Neuronal stem cell (in vitro differentiated cells): ENCODE data around the gene CDK4.

Experiments
- DNase-seq: peaks from one replicate; pipeline ENCODE4 v3.0.0-alpha.2; 2013; ENCODE audit warnings: low spot score
- H2AFZ ChIP-seq: one replicate; pipeline ENCODE4 v1.6.1; 2013; ENCODE audit warnings: mild to moderate bottlenecking, low read length, inconsistent platforms
- H2AK5ac ChIP-seq: 2 replicates; pipeline ENCODE4 v1.6.1; 2013; ENCODE audit warnings: low read depth, mild to moderate bottlenecking, inconsistent platforms, low read length, moderate library complexity, mixed read lengths
- H2BK120ac ChIP-seq: 2 replicates; pipeline ENCODE4 v1.6.1; 2013; ENCODE audit warnings: low read depth, mild to moderate bottlenecking, inconsistent platforms, low read length, moderate library complexity, mixed read lengths
- H2BK12ac ChIP-seq: one replicate; pipeline ENCODE4 v1.6.1; 2013; ENCODE audit warnings: low read length, inconsistent platforms
- H2BK15ac ChIP-seq: 2 replicates; pipeline ENCODE4 v1.6.1; 2013; ENCODE audit warnings: mild to moderate bottlenecking, low read length, inconsistent platforms, mixed read lengths
- H2BK5ac ChIP-seq: one replicate; pipeline ENCODE4 v1.6.1; 2013; ENCODE audit warnings: inconsistent platforms, mild to moderate bottlenecking, low read length, moderate library complexity
- H3K14ac ChIP-seq: one replicate; pipeline ENCODE4 v1.6.1; 2013; ENCODE audit warnings: low read length, inconsistent platforms
- H3K18ac ChIP-seq: 2 replicates; pipeline ENCODE4 v1.6.1; 2013; ENCODE audit warnings: low read length, inconsistent platforms
- H3K23ac ChIP-seq: 2 replicates; pipeline ENCODE4 v1.6.1; 2013; ENCODE audit warnings: low read depth, mild to moderate bottlenecking, mixed read lengths, low read length, inconsistent platforms; ENCODE audit not compliant: poor library complexity
- H3K27ac ChIP-seq: replicated peaks from 3 replicates; pipeline ENCODE4 v1.5.1; 2013; ENCODE audit warnings: low read length, inconsistent platforms
- H3K27me3 ChIP-seq, 3 experiments: 2 replicates each; pipeline ENCODE4 v1.6.1; 2013; ENCODE audit warnings: low read length in 3 of 3, mild to moderate bottlenecking in 2 of 3, inconsistent platforms in 1 of 3, low read depth in 1 of 3, mixed read lengths in 1 of 3, moderate library complexity in 1 of 3; ENCODE audit not compliant: control insufficient read depth in 3 of 3, insufficient read depth in 3 of 3
- H3K36me3 ChIP-seq, 2 donors: replicated peaks in 1 of 2; 2 replicates each; pipeline ENCODE4 v1.6.1; 2013; ENCODE audit warnings: low read length in 2 of 2; ENCODE audit not compliant: control insufficient read depth in 2 of 2, insufficient read depth in 2 of 2
- H3K4ac ChIP-seq: 2 replicates; pipeline ENCODE4 v1.6.1; 2013; ENCODE audit warnings: inconsistent platforms, mild to moderate bottlenecking, low read length, moderate library complexity
- H3K4me1 ChIP-seq, 2 donors: 1 replicate in 1 of 2; 2 replicates in 1 of 2; pipeline ENCODE4 v1.6.1; 2013; ENCODE audit warnings: low read length in 2 of 2, low read depth in 1 of 2; ENCODE audit not compliant: control insufficient read depth in 2 of 2, insufficient read depth in 1 of 2
- H3K4me2 ChIP-seq: one replicate; pipeline ENCODE4 v1.6.1; 2013; ENCODE audit warnings: mild to moderate bottlenecking, low read length, inconsistent platforms; ENCODE audit not compliant: insufficient read depth, poor library complexity, severe bottlenecking
- H3K4me3 ChIP-seq, 2 donors: 2 replicates each; pipeline ENCODE4 v1.5.1; 2013; ENCODE audit warnings: low read length in 2 of 2, mild to moderate bottlenecking in 2 of 2, inconsistent platforms in 1 of 2, moderate library complexity in 1 of 2
- H3K79me1 ChIP-seq: one replicate; pipeline ENCODE4 v1.6.1; 2013; ENCODE audit warnings: low read depth, mild to moderate bottlenecking, inconsistent platforms, low read length, moderate library complexity
- H3K9ac ChIP-seq: one replicate; pipeline ENCODE4 v1.6.1; 2013; ENCODE audit warnings: mild to moderate bottlenecking, low read depth, low read length, inconsistent platforms; ENCODE audit not compliant: poor library complexity
- H3K9me3 ChIP-seq, 2 donors: replicated peaks in 1 of 2; 2 replicates each; pipeline versions ENCODE3 to v1.6.1; 2013; ENCODE audit warnings: low read length in 2 of 2, mild to moderate bottlenecking in 2 of 2, inconsistent platforms in 1 of 2, low read depth in 1 of 2, mixed read lengths in 1 of 2, moderate library complexity in 1 of 2; ENCODE audit not compliant: control insufficient read depth in 2 of 2, insufficient read depth in 1 of 2
- H4K8ac ChIP-seq: one replicate; pipeline ENCODE4 v1.6.1; 2013; ENCODE audit warnings: low read depth, mild to moderate bottlenecking, inconsistent platforms, low read length, moderate library complexity
- H4K91ac ChIP-seq: one replicate; pipeline ENCODE4 v1.6.1; 2013; ENCODE audit warnings: low read length, low read depth, mild to moderate bottlenecking, inconsistent platforms; ENCODE audit not compliant: poor library complexity
- WGBS, 2 donors: extraction: QIAGEN DNeasy Blood & Tissue Kit; methylation state at CpG; one replicate each; pipeline ENCODE4 v1.1.7; 2013; ENCODE audit warnings: missing lambda C conversion rate in 2 of 2, mixed read lengths in 1 of 2; ENCODE audit not compliant: insufficient read length in 2 of 2, insufficient replicate concordance in 1 of 2; ENCODE audit errors: extremely low coverage in 2 of 2; 5-methylcytosine and 5-hydroxymethylcytosine counted together

Gene CDK4

DNA sequence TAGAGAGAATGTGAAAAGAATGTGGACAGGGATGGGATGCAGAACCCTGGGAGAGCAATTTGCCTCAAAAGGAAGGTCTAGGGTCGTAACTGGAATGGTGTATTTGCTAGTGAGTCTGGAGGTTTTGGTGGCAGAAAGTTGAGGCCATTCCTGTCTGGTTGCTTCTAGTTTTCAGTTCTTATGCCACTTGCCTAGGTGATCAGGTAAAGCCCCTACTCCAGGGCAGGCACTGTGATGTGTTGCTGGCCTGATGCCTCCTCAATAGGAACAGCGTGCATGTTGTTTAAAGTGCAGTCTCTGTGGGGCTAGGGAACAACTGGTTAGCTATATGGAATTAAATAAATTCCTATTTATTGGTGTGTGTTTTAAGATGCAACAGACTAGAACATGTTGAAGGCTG is 51.8 kb downstream of the CDK4 start:
- no peak overlapping the region for H2AFZ ChIP-seq
- no peak overlapping the region for H2AK5ac ChIP-seq
- no peak overlapping the region for H2BK120ac ChIP-seq
- no peak overlapping the region for H3K14ac ChIP-seq
- H4K91ac ChIP-seq: no peak overlapping the region
- H3K27me3 ChIP-seq: no peaks in the 10 kb centered on the region
- H2BK5ac ChIP-seq: no peak overlapping the region
- peaks cover 0 to 6% of the 10 kb centered on the region in 2 donors for H3K9me3 ChIP-seq
- peaks cover 2% of the 10 kb centered on the region for H3K79me1 ChIP-seq
- H2BK12ac ChIP-seq: no peak overlapping the region
- no peaks in the 10 kb centered on the region for H3K4me1 ChIP-seq
- H3K18ac ChIP-seq: no peak overlapping the region
- peaks cover 10 to 63% of the 10 kb centered on the region in 2 donors for H3K36me3 ChIP-seq
- no peak overlapping the region for H3K23ac ChIP-seq
- no peak overlapping the region for H3K27ac ChIP-seq
- H3K4ac ChIP-seq: no peak overlapping the region
- H2BK15ac ChIP-seq: no peak overlapping the region
- no peak overlapping the region for H3K4me3 ChIP-seq
- H3K9ac ChIP-seq: no peak overlapping the region
- no peak overlapping the region for H4K8ac ChIP-seq
- DNase-seq: no peak
- WGBS, 2 donors: no CpG with 5 or more reads among the region's 2 CpGs
- no peak overlapping the region for H3K4me2 ChIP-seq

DNA sequence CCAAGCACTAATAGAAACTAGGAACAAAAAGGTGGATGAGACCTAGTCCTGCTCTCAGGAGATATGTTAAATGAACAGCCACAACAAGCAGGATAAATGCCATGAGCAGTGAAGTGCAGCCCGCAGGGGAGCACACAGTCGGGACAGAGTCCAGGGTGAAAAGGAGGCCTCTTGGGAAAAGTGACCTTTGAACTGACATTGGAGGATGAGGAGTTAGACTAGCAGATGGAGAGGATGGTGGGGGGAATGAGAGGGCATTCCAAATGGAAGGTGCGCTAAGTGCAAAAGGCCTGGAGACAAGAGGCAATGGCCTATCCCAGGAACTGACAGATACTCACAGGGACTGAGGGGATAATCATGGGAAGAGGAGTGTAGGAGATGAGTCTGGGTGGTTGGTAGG is 53.7 kb downstream of the CDK4 start:
- Histone ChIP-seq H3K4me3 (no peak overlapping the region), H2BK12ac (no peak overlapping the region), H2AFZ (no peak overlapping the region), H3K4ac (no peak overlapping the region), H2BK5ac (no peak overlapping the region), H3K14ac (no peak overlapping the region), H2BK15ac (no peak overlapping the region), H4K8ac (no peak overlapping the region), H3K18ac (no peak overlapping the region), H3K27ac (no peak overlapping the region), H3K23ac (no peak overlapping the region), H3K4me1 (peaks cover 5% of the 10 kb centered on the region in 2 donors), H3K79me1 (peaks cover 4% of the 10 kb centered on the region), H3K27me3 (no peaks in the 10 kb centered on the region), H3K36me3 (peaks cover 12 to 45% of the 10 kb centered on the region in 2 donors), H4K91ac (no peak overlapping the region), H3K9ac (no peak overlapping the region), H3K9me3 (no peaks in the 10 kb centered on the region), H2AK5ac (no peak overlapping the region), H2BK120ac (no peak overlapping the region), H3K4me2 (no peak overlapping the region)
- WGBS, 2 donors: no CpG with 5 or more reads among the region's 3 CpGs
- DNase-seq: no peak
